Measurements from ENCODE around the gene CRIP1.

Gene CRIP1

GRCh38 chr14:105473033-105473676 is 13.5 kb upstream of the CRIP1 start:
- DNase-seq (ENCODE audit: low read depth, low spot score) = no peak
- H3K4me3 ChIP-seq (ENCODE audit: low read depth, low read length) = no peak overlapping the region
- TF ChIP-seq CTCF (IDR thresholded peaks at IDR 0.05; ENCODE audit: low read depth, low read length) = no peak
- in situ Hi-C loops (cut with HindIII; ENCODE audit: low sequenced_read_pairs) = no loop called here

- in situ Hi-C loops (cut with HindIII; ENCODE audit: low sequenced_read_pairs) = no loop called here
- DNase-seq (ENCODE audit: low read depth, low spot score) = peak; percentile 95
- TF ChIP-seq CTCF (IDR thresholded peaks at IDR 0.05; ENCODE audit: low read depth, low read length) = no peak
- peak overlapping the region; percentile 38 for H3K4me3 ChIP-seq (ENCODE audit: low read depth, low read length)
Measured at GRCh38 chr14:105473677-105474482, 12.8 kb upstream of the CRIP1 start.

- in situ Hi-C loops (cut with HindIII; ENCODE audit: low sequenced_read_pairs) = no loop called here
- H3K4me3 ChIP-seq (ENCODE audit: low read depth, low read length) = peak within 1 kb of the TSS; percentile 71
- DNase-seq (ENCODE audit: low read depth, low spot score) = peak; percentile 26
- no peak for TF ChIP-seq CTCF (IDR thresholded peaks at IDR 0.05; ENCODE audit: low read depth, low read length)
Measured at GRCh38 chr14:105474483-105475268, 12.0 kb upstream of the CRIP1 start, which contains the start of gene CRIP2. Gene CRIP2 (plus strand): TSS chr14:105474821. CDS start chr14:105474863, 42 bp downstream.

DNA sequence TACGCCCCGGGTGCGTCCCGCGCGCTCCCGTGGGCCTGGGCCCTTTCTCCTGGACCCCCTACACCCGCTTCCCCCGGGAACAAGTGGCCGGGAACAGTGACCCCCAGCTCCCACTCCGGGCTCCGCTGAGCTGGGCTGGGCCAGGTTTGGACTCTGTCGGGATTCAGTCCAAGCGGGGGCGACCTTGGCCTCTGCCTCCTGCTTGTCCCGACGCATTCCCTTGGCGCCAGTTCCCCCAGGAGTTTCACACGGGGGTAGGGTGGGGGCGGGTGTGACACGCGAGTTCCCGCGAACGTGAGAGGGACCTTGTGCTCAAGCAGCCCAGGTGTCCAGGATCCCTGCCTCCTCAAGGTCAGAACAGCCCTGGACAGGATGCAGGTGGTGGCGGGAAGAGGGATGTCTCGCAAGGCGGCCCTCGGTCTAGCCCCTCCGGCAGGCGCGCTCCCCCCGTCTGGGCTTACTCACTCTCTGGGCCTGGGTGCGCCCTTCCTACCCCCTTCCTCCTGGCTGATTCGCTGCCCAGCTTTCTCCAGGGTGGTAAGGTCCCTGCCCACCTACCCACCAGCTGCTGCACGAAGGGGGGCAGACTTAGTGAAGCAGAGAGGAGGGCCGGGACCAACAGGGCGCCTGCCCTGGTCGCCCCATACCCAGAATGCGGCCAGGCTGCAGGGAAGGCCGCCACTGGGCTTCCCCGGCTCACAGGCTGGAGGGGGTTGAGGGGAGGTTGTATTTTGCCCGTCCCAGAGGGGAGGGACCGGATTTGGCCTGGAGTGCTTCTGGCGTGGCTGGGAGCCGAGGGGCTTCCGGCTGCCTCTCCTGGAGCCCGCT is 11.2 kb upstream of the CRIP1 start:
- in situ Hi-C loops (cut with HindIII; ENCODE audit: low sequenced_read_pairs) = no loop called here
- H3K4me3 ChIP-seq (ENCODE audit: low read depth, low read length) = peak overlapping the region; percentile 71
- TF ChIP-seq CTCF (IDR thresholded peaks at IDR 0.05; ENCODE audit: low read depth, low read length) = no peak
- peak; percentile 62 for DNase-seq (ENCODE audit: low read depth, low spot score)

DNA sequence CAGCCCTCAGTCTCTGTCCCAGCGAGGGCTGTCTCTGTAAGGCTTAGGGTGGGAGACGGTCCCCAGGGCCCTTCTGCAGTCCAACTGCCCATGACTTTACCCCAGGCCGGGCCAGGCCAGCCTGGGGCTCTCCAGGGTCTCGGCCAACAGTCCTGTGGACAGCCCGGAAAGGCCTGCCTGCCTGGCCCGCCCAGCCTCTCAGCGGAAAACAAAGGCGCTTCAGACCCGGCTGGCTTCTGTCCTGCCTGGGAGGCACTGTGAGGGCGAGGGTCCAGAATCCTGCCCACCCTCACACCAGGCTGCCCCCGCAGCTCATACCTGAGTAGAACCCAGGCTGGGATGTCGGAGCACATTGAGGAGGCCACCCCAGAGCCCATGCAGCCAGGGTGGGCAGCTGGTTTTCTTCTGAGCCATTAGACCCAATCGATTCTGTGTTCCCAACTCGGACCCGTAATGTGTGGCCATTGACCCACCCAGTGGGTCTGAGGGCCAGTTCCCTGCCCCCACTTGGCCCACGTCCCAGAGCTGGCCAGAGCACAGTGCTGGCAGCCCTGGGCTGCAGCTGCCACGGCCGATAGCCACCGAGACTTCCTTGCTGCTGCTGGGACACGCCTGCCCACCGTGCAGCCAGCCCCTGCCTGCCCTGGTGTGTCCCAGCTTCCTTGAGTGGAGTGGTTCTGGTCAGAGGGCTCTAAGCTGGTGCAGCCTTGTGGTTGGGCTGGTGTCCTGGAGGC is 10.4 kb upstream of the CRIP1 start:
- peak overlapping the region; percentile 71 for H3K4me3 ChIP-seq (ENCODE audit: low read depth, low read length)
- TF ChIP-seq CTCF (IDR thresholded peaks at IDR 0.05; ENCODE audit: low read depth, low read length) = no peak
- in situ Hi-C loops (cut with HindIII; ENCODE audit: low sequenced_read_pairs) = no loop called here
- peak; percentile 31 for DNase-seq (ENCODE audit: low read depth, low spot score)
